Prostate gland (tissue), 2 donors: Measurements from ENCODE around the gene TTYH3. TPM values are rescaled to one million over a fixed set of nuclear protein-coding genes. Genes with fewer than 3 reads are reported as not detected.

Experiments
- DNase-seq: peaks from one replicate; pipeline ENCODE4 v3.0.0-alpha.2; 2019; ENCODE audit warnings: low spot score
- H3K27ac ChIP-seq, 2 donors: fragments of 200-600 bp; sonication (generic); 2 replicates each; pipeline ENCODE4 v1.5.1; 2017 to 2019
- H3K27me3 ChIP-seq: fragments of 200-600 bp; sonication (generic); replicated peaks from 2 replicates; pipeline ENCODE4 v1.5.1; 2019; ENCODE audit not compliant: insufficient read depth
- H3K36me3 ChIP-seq, 2 donors: fragments of 200-600 bp; sonication (generic); 1 replicate in 1 of 2; 2 replicates in 1 of 2; pipeline versions ENCODE4 v1.5.1 to v1.8.1; 2017 to 2019
- H3K4me1 ChIP-seq: fragments of 200-600 bp; sonication (generic); replicated peaks from 2 replicates; pipeline ENCODE4 v1.5.1; 2019
- H3K4me3 ChIP-seq, 2 donors: fragments of 200-600 bp; sonication (generic); 2 replicates each; pipeline ENCODE4 v1.5.1; 2017 to 2019
- H3K9me3 ChIP-seq: fragments of 200-600 bp; sonication (generic); 2 replicates; pipeline ENCODE4 v1.5.1; 2017
- CTCF ChIP-seq, 4 experiments: fragments of 200-600 bp in 2 of 4; fragments of 450-650 bp in 2 of 4; sonication (generic) in 2 of 4; IDR thresholded peaks; 1 replicate in 3 of 4; 2 replicates in 1 of 4; pipeline ENCODE4 v1.5.1; 2016 to 2019; ENCODE audit warnings: antibody characterized with exemption in 4 of 4, mild to moderate bottlenecking in 2 of 4, moderate library complexity in 2 of 4
- POLR2A ChIP-seq: fragments of 450-650 bp; IDR thresholded peaks from one replicate; pipeline ENCODE4 v1.6.1; 2016; ENCODE audit warnings: antibody characterized with exemption, mild to moderate bottlenecking
- POLR2AphosphoS5 ChIP-seq: sonication (generic); formaldehyde crosslinking; IDR thresholded peaks from one replicate; pipeline ENCODE4 v1.6.1; 2017; ENCODE audit warnings: antibody characterized with exemption
- WGBS: methylation state at CpG from one replicate; pipeline ENCODE4 v1.1.5; 2018; 5-methylcytosine and 5-hydroxymethylcytosine counted together
- intact Hi-C: fragments of 100-400 bp; cut with DNase I; formaldehyde crosslinking; loops from one replicate; pipeline ENCODE4 v1.14.2; 2022
- total RNA-seq, 2 donors: library from RNA; depleted of rRNA; stranded (reverse); fragments of >200 nt; gene quantifications; one replicate each; pipeline ENCODE4 v1.1.0, GENCODE V29; 2016

The TTYH3 gene
- total RNA-seq, 2 donors from 2014 or later: 30.1 to 76.2 TPM

GRCh38 chr7:2613098-2613930 is 18.5 kb upstream of the TTYH3 start:
- H3K27me3 ChIP-seq: no peaks in the 10 kb centered on the region
- H3K27ac ChIP-seq: peak overlapping the region in 1 of 2 donors; percentile 29
- WGBS: 76% methylated on average over 19 of the region's 19 CpGs
- no peaks in the 10 kb centered on the region for H3K36me3 ChIP-seq
- H3K9me3 ChIP-seq: no peaks in the 10 kb centered on the region
- intact Hi-C loops: no loop called here
- no peak for DNase-seq
- H3K4me1 ChIP-seq: no peaks in the 10 kb centered on the region
- no peak for TF ChIP-seq POLR2AphosphoS5
- TF ChIP-seq POLR2A: no peak
- TF ChIP-seq CTCF (IDR thresholded peaks at IDR 0.05): no peak
- H3K4me3 ChIP-seq: no peak overlapping the region

GRCh38 chr7:2613931-2614600 is 17.7 kb upstream of the TTYH3 start:
- WGBS: 32% methylated on average over 22 of the region's 22 CpGs
- Histone ChIP-seq H3K9me3 (no peaks in the 10 kb centered on the region), H3K36me3 (no peaks in the 10 kb centered on the region), H3K4me1 (no peaks in the 10 kb centered on the region), H3K27me3 (no peaks in the 10 kb centered on the region), H3K27ac (peak overlapping the region; percentile 18 to 29), H3K4me3 (no peak overlapping the region)
- TF ChIP-seq CTCF (IDR thresholded peaks at IDR 0.05) (no peak), POLR2AphosphoS5 (peak; percentile 55)
- intact Hi-C loops: no loop called here
- peak; percentile 74 for DNase-seq

- Histone ChIP-seq H3K27me3 (no peaks in the 10 kb centered on the region), H3K36me3 (no peaks in the 10 kb centered on the region), H3K9me3 (no peaks in the 10 kb centered on the region), H3K4me1 (no peaks in the 10 kb centered on the region), H3K27ac (peak overlapping the region in 1 of 2 donors; percentile 18), H3K4me3 (no peak overlapping the region)
- no peak for TF ChIP-seq POLR2A
- TF ChIP-seq CTCF (IDR thresholded peaks at IDR 0.05): no peak
- WGBS: 33% methylated on average over 22 of the region's 22 CpGs
- no peak for DNase-seq
- intact Hi-C loops: no loop called here
Measured at GRCh38 chr7:2614631-2615330, 17.0 kb upstream of the TTYH3 start.

- intact Hi-C loops: no loop called here
- Histone ChIP-seq H3K36me3 (no peaks in the 10 kb centered on the region), H3K4me1 (peaks cover 3% of the 10 kb centered on the region), H3K27me3 (no peaks in the 10 kb centered on the region), H3K27ac (no peak overlapping the region), H3K4me3 (no peak overlapping the region), H3K9me3 (no peaks in the 10 kb centered on the region)
- TF ChIP-seq POLR2AphosphoS5 (no peak), POLR2A (no peak), CTCF (IDR thresholded peaks at IDR 0.05) (no peak)
- DNase-seq: no peak
- WGBS: 76% methylated on average over 29 of the region's 33 CpGs
Measured at GRCh38 chr7:2616387-2617324, 15.1 kb upstream of the TTYH3 start.
